HG03378 (cell line): Measurements from ENCODE around the gene TLN1.

Experiments used
- ATAC-seq: cut with Tn5 transposase; IDR thresholded peaks from one replicate; pipeline ENCODE4 v1.9.1; 2021; ENCODE audit warnings: mild to moderate bottlenecking, moderate library complexity; ENCODE audit not compliant: unreplicated experiment

TLN1 gene, protein sequence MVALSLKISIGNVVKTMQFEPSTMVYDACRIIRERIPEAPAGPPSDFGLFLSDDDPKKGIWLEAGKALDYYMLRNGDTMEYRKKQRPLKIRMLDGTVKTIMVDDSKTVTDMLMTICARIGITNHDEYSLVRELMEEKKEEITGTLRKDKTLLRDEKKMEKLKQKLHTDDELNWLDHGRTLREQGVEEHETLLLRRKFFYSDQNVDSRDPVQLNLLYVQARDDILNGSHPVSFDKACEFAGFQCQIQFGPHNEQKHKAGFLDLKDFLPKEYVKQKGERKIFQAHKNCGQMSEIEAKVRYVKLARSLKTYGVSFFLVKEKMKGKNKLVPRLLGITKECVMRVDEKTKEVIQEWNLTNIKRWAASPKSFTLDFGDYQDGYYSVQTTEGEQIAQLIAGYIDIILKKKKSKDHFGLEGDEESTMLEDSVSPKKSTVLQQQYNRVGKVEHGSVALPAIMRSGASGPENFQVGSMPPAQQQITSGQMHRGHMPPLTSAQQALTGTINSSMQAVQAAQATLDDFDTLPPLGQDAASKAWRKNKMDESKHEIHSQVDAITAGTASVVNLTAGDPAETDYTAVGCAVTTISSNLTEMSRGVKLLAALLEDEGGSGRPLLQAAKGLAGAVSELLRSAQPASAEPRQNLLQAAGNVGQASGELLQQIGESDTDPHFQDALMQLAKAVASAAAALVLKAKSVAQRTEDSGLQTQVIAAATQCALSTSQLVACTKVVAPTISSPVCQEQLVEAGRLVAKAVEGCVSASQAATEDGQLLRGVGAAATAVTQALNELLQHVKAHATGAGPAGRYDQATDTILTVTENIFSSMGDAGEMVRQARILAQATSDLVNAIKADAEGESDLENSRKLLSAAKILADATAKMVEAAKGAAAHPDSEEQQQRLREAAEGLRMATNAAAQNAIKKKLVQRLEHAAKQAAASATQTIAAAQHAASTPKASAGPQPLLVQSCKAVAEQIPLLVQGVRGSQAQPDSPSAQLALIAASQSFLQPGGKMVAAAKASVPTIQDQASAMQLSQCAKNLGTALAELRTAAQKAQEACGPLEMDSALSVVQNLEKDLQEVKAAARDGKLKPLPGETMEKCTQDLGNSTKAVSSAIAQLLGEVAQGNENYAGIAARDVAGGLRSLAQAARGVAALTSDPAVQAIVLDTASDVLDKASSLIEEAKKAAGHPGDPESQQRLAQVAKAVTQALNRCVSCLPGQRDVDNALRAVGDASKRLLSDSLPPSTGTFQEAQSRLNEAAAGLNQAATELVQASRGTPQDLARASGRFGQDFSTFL (N-terminal part only)

DNA sequence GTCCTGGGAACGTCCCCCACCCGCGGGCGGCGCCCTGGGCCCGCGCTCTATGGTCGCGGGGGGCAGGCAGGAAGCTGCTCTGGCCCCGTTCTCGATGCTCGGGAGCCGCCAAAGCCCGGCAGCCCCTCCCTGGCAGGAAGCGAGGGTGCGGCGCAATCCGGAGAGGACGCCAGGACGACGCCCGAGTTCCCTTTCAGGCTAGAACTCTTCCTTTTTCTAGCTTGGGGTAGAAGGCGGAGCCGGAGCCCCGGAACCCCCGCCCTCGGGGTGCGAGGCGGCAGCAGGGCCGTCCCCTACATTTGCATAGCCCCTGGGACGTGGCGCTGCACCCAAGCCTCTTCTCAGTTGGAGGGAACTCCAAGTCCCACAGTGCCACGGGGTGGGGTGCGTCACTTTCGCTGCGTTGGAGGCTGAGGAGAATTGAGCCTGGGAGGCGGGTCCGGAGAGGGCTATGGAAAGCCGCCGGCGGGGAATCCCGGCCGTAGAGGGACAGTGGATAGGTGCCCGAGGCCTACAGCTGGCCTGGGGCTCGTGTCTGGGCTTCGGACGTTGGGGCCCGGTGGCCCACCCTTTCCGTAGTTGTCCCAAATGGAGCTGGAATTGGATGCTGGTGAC lies at the start of gene TLN1, which contains the start of gene CREB3:
Gene TLN1, minus strand, starts transcription at position 11 of the 615 bp plus-strand sequence. CDS start 6,501 bp downstream, outside the sequence.
Gene CREB3, plus strand, starts transcription at position 482 of the 615 bp plus-strand sequence. Its CDS starts 107 bp downstream, at position 589.
- ATAC-seq: peak; percentile 75

DNA sequence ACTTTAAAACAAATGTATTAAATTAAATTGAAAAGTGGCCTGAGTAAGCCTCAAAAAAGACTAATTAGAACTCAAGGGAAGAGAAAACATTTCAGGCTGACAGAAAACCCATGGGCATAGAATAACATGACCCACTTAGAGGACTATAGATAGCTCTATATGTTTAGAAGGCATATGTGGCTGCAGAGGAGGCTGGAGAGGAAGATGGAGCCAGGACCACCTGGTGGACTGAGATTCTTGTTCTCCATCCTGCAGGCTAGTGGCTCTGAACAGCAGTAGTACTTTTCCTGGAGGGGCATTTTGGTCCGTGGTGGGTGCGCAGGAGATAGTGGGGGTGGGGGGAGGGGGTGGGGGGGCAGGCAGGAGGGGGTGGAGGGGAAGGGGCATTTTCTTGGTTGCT lies 49.1 kb upstream of the TLN1 start:
- ATAC-seq: no peak

DNA sequence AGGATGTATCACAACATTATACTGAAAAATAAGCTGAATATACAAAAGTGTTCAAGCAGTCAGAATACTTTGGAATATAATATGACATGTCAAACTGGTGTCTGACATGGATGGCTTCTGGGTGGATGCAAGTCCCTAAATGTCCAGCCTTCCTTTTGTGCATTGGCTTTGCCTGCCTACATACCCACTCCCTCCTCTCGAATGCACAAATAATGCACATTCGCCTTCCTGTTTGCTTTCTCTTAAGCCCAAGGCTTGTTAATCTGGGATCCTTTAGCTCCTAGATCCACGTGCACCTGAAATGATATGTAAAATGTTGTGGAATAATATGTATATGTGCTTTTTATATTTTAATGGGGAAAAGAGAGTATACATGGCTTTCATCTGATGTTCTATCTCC lies 46.5 kb upstream of the TLN1 start:
- no peak for ATAC-seq

DNA sequence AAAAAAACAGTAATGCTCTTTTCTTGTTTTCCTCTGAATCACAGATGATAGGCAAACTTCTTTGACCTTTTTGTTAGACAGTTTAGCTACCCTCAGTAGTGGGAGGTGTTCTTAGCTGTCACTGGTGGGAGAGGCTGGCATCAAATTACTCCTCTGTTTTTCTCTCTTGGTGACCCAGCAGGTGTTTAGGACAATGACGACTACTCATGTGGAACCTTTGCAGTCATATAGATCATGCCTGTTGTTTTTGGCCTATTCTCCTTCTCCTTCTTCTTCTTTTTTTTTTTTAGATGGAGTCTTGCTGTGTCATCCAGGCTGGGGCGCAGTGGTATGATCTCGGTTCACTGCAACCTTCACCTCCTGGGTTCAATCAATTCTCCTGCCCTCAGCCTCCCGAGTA lies 44.0 kb upstream of the TLN1 start:
- ATAC-seq: no peak

DNA sequence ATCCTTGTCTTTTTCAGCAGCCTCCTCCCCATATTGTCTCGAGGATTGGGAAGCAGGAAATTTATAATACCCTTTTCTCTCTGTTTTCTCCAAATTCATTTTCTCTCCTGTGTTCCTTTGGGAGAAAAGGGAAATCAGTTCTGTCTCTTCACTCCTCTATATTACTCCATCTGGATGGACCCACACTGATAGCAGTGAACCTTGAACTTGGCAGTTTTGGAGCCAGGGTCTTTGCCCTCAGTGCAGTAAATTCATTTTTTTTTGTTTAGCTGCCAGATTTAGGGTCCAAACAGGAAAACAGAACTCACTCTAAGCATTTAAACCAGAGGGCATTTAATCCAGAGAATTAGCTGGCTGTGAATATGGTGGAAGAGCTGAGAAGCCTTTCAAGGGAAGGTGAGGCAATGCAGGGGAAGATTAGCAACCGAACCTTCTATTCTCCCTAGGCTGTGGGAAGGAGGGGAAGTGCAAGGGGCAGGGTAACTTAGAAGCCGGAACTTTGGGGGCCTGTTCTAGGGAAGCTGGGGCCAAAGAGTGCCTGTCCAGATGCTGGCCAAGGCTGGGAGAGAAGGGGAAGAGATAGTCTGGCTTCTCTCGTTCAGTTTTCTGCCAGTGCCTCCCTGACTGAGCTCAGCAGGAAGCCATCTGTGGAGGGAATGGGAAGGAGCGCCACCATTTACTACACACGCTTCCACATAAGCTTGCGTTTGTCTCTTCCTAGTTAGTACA lies 43.1 kb upstream of the TLN1 start:
- ATAC-seq: no peak

DNA sequence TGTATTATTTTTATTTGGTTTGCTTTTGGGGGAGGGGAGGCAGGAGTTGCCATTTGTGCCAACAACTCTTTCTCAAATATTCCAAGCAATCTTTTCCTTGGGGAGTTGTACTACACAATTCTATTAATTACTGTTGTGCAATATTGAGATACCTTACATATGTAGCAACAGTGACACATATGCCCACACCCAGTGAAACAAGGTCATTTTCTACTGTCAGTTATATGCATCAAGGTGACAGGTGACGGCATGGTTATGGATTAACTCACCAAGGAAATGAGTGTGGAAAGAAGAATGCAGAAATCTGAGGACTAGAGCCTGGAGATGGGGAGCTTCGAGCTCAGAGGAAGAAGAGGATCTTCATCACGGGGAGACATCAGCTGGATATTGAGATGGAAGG lies 39.9 kb upstream of the TLN1 start:
- no peak for ATAC-seq

DNA sequence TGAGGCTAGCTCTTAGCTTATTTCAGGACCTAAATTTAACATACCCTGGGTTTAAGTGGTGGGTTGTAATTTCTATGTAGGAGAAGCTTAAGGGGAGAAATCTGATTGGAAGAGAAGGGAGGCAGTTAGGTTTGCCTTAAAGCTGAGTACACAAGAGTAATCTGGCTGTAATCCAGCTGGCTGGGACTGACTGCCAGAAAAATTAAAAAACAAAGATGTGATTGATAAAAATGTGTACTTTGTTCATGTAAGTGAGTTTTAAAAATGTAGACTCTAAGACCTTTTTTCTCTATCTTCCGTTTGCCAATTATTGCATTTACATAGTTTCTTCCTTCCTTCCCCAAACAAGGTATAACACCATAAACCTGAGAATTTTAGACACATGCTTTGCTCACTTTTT lies 39.5 kb upstream of the TLN1 start:
- ATAC-seq: no peak

DNA sequence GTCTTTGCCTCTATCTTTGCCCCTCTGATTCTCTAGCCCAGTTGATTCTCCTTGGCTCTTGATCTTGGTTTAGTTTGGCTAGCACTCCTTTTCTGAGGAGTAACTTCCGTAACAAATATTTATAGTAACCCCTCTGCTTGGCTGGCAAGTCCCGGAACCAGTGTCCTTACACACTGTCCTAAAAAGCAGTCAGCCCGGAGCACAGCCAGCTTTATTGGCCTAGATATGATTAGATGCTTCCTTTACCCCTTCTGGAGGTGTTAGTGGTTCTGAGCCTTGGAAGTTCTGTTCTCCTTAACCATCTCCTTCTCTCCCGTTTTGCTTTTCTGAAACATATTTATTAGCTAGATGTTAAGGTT lies 39.1 kb upstream of the TLN1 start:
- ATAC-seq: no peak

DNA sequence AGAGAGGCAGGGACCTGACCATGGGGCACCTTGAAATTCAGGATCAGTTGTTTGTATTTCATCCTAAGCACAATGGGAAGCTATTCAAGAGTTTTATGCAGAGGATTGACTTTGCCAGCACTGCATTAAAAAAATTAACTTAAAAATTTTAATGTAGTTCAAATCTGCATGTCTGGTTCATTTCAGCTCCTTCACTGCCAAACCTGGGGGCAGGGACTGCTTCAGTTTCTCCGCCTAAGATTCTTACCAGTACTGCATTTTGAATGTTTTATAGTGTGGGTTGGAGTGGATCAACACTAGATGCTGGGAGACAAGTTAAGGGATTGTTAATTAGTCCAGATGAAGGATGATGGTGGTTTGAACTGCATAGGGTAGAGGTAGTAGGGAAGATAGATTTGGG lies 37.8 kb upstream of the TLN1 start:
- ATAC-seq: no peak

DNA sequence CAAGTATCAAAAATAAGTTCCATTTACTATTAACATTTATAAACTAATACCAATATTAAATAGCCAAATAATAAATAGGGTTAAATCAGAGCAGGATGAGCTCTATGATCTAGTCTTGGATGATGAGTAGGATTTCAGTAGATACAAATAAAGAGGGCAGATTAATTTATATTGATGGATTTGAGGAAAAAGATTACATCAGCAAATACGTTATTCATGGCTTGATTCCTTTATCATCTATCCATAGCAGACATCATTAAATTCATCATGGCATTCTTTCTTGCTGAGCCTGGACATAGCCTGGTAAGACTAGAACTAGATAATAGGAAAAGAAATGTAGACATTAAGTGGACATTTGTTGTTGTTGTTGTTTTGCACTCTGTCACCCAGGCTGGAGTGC lies 35.5 kb upstream of the TLN1 start:
- no peak for ATAC-seq

DNA sequence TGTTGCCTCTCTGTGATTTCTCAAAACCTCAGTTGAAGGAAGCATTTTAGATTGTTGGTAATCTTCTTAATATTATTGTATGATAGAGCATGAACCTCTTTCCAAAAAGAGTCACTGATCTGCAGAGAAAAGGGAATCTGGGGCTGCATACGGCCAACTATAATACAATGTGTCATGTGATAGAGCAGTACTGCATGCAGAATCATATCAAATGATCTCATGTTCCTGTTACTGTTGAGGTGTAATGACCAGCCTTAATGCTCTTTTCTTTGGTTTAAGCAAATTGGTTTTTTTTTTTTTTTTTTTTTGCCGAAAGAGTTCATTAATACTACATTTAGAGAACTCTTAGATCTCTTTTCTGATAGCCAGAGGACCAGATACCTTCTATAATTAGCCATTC lies 35.0 kb upstream of the TLN1 start:
- ATAC-seq: no peak

DNA sequence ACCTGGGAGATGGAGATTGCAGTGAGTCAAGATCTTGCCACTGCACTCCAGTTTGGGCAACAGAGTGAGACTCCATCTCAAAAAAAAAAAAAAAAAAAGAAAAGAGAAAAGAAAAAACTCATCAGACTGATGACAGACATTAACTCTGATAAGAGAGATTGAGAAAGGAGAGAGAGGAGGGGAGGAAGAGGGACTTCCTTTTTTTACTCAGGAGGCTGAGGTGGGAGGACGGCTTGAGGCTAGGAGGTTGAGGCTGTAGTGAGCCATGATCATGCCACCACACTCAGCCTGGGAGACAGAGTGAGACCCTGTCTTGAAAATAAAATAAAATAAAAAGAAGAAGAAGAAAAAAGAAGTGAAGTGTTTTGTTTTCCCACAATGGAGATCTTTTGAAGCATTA lies 31.8 kb upstream of the TLN1 start:
- ATAC-seq: no peak

DNA sequence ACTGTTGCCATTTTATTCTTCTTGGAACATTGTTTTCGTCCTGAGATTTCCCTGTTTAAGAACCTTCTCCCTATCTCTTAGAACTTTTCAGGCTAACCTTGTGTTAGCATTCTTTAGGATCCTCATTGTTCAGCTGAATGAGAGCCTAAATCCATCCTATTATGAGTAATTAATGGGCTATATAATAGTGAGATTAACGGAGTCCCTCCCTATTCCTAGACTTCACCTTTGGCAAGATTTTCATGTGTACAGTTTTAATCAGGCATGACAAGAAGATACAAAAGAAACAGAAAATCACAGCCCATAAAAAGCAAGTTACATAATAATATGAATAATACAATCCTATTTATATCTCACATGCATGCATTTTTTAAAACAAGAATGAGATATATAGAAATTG lies 31.2 kb upstream of the TLN1 start:
- no peak for ATAC-seq

DNA sequence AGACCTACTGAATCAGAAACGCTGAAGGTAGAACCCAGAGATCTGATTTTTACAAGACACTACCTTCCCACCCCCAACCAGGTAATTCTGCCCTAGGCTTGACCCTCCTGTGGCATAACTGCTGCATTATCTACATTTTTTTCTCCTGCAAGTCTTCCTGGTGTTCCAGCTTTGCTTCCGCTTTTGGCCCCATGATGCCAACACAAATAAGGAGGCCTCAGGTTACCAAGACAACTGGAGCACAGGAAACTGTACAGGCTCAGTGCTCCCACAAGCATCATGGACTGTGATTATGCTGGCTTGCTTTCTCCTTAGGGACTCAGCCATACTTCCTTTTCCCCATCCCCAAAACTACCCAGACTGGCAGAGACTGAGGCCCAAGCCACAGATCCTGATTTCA lies 28.7 kb upstream of the TLN1 start:
- ATAC-seq: no peak

DNA sequence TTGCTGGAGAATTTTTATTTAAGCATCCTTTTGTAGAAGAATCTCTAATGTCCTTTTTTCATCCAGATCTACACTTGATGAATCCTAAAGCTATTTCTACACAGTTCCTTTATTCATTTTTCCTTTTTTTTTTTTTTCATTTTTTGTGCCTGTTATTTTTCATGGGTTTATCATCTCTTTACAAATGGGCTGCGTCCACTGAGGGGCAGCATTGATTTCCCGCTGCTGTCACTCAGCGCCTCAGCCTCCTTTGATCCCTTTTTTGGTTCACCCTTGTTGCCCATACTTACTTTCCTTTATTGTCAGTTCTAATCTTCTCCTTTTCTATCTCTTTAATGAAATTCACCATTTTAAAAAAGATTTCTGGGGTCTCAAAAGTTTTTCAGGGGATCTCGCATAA lies 27.8 kb upstream of the TLN1 start:
- ATAC-seq: no peak

DNA sequence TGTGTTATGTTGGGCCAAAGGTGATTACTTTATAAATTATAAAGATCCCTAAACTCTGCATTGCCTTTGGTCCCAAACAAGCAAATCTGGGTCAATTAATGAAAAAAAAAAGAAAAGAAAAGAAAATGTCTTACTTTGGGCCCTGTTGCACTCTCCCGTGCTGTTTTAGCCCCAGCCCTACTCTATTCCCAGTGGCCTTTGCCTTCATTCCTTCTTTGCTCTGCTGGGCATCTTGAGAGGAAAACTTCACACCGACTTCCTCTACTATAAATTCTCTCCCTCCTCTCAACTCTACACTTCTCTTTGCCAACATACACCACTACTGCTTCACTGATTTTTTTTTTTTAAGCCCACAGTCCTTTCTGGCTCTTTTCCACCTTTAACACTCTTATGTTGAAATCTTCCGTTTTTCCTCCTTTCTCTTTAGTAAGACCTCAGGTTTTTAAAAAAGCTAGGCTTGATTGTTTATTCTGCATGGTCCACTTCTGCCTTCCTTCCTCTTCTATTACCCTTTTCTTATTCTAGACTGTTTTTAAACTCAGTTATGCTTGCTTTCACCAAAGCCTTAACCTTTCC lies 26.6 kb upstream of the TLN1 start:
- ATAC-seq: no peak

DNA sequence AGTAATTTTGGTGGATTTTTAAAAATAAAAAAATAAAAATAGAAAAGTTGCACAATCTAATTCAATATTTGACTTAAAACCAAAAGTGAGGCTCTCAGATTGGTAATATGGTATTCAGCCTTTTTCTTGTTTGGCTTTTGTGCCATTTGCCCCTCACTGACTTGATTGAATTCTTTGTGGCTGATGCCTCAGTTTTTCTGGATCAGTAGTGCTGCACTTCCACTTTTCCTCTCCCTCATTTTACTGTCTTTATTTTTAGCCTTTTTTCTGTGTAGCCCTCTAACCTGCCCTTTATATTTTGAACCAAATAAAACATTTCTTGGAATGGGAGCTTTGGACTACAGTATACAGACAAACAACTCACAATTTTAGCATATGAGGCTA lies 25.9 kb upstream of the TLN1 start:
- no peak for ATAC-seq

DNA sequence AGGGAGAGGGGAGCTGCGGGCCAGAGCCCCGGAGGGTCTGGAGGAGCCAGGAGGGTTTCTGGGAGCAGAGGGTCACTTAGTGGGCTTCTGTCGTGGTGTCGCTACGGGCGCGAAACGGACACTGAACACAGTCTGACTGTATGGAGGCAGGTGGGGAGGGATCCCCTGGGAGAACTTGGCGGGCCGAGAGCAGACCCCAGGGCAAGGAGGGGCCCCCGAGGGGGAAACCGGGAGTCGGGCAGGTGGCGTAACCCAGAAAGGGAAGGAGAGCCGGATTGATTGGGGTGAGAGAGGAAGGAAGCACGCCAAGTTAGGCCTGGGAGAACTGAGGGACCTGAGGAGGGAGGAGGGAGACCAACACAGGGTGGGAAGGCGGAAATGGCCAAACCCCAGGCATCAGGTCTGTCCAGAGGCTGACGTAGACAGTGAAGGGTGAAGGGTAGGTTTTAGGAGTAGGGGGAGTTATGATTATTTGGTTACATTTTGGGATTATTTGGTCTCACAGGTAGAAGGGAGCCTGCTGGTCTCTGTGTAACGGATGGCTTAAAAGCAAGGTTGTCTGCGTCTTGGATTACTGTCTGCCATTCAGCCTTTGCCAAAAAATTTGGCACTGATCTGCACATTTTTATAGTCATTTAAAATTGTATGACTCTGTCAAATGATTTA lies 25.4 kb upstream of the TLN1 start:
- ATAC-seq: no peak
